Activated CD4-positive, alpha-beta T cell treated with anti-CD3 and anti-CD28 coated beads, Interleukin-2, amount 10 ng/mL, durations not matched to agents 7 days and 5 days (primary cell): ENCODE measurements around the gene CACNA1B. TPM values are rescaled to one million over a fixed set of nuclear protein-coding genes. Genes with fewer than 3 reads are reported as not detected.
A peak's percentile ranks its signal among the peaks of the same experiment; 100 is the strongest.

ENCODE experiments used
- CTCF ChIA-PET: fragments of 350-600 bp; sonication (Branson Sonifier 250); formaldehyde crosslinking; loops from one replicate; lab custom pipeline; 2021; ENCODE audit warnings: antibody characterized with exemption; lab: Charles Lee
- POLR2A ChIA-PET: fragments of 350-600 bp; sonication (Branson Sonifier 250); formaldehyde crosslinking; loops from one replicate; lab custom pipeline; 2021; ENCODE audit warnings: antibody characterized with exemption; lab: Charles Lee
- DNase-seq: peaks from one replicate; pipeline ENCODE4 v3.0.0-alpha.2; 2020
- H3K27ac Mint-ChIP-seq: one replicate; pipeline ENCODE4 v1.8.0; 2021; ENCODE audit warnings: mild to moderate bottlenecking, moderate library complexity, mixed read lengths
- H3K27me3 Mint-ChIP-seq: one replicate; pipeline ENCODE4 v1.8.0; 2021; ENCODE audit warnings: mixed read lengths
- H3K36me3 Mint-ChIP-seq: one replicate; pipeline ENCODE4 v1.8.0; 2021; ENCODE audit warnings: low read depth, mixed read lengths
- H3K4me1 Mint-ChIP-seq: one replicate; pipeline ENCODE4 v1.8.0; 2021; ENCODE audit warnings: mixed read lengths
- H3K4me3 Mint-ChIP-seq: one replicate; pipeline ENCODE4 v1.8.0; 2021; ENCODE audit warnings: mild to moderate bottlenecking, moderate library complexity, mixed read lengths
- H3K9me3 Mint-ChIP-seq: one replicate; pipeline ENCODE4 v1.8.0; 2021; ENCODE audit warnings: mixed read lengths
- total RNA-seq, 2 experiments: library from RNA; stranded (reverse); gene quantifications; one replicate each; pipeline ENCODE4 v1.2.3, GENCODE V29; 2021

Gene CACNA1B
- total RNA-seq, 2 experiments from 2014 or later = not detected

DNA sequence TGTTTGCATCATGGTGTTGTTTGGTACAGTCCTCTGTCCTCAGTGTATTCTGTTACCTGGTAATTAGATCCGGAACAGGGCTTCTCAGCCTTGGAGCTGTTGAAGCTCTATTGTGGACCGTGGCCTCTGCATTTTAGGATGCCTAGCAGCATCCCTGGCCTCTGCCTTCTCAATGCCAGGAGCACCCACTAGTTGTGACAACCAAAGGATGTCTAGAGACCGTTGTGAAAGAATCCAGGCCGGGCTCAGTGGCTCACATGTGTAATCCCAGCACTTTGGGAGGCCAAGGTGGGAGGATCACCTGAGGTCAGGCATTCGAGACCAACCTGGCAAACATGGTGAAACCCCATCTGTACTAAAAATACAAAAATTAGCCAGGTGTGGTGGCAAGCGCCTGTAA, 159.6 kb downstream of the CACNA1B start:
- H3K36me3 Mint-ChIP-seq = no peaks in the 10 kb centered on the region
- H3K9me3 Mint-ChIP-seq = no peaks in the 10 kb centered on the region
- peaks cover 19% of the 10 kb centered on the region for H3K27me3 Mint-ChIP-seq
- H3K4me1 Mint-ChIP-seq = no peaks in the 10 kb centered on the region
- ChIA-PET POLR2A (no interaction called here), CTCF (no interaction called here)
- H3K27ac Mint-ChIP-seq = no peak overlapping the region
- DNase-seq = peak; percentile 1
- H3K4me3 Mint-ChIP-seq = no peak overlapping the region

DNA sequence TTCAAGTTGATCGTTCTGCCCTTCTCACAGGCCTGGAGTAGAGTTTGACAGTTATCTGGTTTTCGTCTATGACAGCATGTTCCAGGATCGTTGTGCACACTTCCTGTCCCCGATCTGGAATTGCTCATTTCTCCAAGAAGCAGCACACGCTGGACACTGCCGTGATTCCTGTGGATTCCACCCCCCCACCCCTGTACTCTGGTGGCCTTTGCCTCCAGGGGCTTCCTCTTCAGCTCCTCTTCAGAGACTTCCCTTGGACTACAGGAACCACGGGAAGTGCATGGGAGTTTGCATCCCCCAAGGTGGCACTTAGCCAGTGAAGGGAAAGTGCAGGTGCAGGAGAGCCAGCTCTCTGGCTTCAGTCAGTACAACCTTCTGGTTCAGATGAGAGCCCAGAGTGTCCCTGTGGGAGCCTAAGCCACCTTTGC, 160.7 kb downstream of the CACNA1B start:
- CTCF ChIA-PET = no interaction called here
- H3K27me3 Mint-ChIP-seq = peaks cover 12% of the 10 kb centered on the region
- H3K4me3 Mint-ChIP-seq = no peak overlapping the region
- no peaks in the 10 kb centered on the region for H3K9me3 Mint-ChIP-seq
- DNase-seq = peak; percentile 2
- no peak overlapping the region for H3K27ac Mint-ChIP-seq
- POLR2A ChIA-PET = no interaction called here
- no peaks in the 10 kb centered on the region for H3K4me1 Mint-ChIP-seq
- H3K36me3 Mint-ChIP-seq = no peaks in the 10 kb centered on the region

DNA sequence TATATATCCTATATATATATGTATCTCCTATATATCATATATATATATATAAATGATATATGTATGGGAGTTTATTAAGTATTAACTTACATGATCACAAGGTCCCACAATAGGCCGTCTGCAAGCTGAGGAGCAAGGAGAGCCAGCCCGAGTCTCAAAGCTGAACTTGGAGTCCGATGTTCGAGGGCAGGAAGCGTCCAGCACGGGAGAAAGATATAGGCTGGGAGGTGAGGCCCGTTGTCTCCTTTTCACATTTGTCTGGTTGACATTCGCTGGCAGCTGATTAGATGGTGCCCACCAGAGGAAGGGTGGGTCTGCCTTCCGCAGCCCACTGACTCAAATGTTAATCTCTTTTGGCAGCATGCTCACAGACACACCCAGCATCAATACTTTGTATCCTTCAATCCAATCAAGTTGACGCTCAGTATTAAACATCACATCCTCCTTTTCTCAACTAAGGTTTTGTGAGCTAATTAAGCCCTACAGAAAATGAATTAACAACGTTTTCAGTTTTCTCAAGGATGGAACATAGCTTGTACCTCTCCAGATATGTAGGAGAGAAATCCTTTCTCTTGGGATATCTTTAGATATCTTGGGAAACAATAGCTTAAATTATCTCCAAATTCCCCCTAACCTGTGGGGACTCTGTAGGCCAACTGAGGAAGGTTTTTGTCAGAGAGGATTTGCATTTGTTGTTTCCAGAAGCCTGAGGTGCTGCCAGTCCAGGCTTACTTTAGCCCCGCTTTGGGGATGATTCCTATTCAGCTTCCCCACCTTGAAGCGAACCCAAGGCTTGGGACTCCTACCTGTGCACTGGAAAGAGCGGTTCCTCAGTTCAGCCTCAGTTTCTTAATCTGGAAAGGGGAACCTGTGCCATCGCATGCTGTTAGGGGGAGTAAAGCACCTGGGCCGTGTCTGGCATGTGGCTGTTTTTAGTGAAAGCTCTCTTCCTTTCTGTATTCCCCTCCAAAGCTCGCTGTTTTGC, 163.2 kb downstream of the CACNA1B start:
- no peaks in the 10 kb centered on the region for H3K4me1 Mint-ChIP-seq
- ChIA-PET CTCF (interaction anchor here (0.6 kb wide), 1 partner anchor 348 kb away, joined by 3 read pairs; no protein-coding TSS in a partner anchor), POLR2A (no interaction called here)
- no peaks in the 10 kb centered on the region for H3K36me3 Mint-ChIP-seq
- no peak overlapping the region for H3K4me3 Mint-ChIP-seq
- H3K27ac Mint-ChIP-seq = no peak overlapping the region
- DNase-seq = peak; percentile 2
- peaks cover 9% of the 10 kb centered on the region for H3K27me3 Mint-ChIP-seq
- H3K9me3 Mint-ChIP-seq = no peaks in the 10 kb centered on the region

DNA sequence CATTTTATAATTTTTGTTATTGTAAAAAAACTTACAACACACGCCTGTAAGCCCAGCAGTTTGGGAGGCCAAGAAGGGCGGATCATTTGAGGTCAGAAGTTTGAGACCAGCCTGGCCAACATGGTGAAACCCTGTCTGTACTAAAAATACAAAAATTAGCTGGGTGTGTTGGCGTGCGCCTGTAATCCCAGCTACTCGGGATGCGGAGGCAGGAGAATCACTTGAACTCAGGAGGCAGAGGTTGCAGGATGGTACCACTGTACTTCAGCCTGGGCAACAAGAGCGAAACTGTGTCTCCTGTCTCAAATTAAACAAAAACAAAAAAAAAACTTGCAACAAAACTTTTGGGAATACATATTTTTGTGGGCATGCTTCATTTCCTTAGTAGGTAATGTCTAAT, 164.6 kb downstream of the CACNA1B start:
- Mint-ChIP-seq H3K27me3 (peaks cover 9% of the 10 kb centered on the region), H3K4me1 (no peaks in the 10 kb centered on the region), H3K4me3 (no peak overlapping the region), H3K9me3 (no peaks in the 10 kb centered on the region), H3K36me3 (no peaks in the 10 kb centered on the region), H3K27ac (no peak overlapping the region)
- ChIA-PET POLR2A (no interaction called here), CTCF (no interaction called here)
- DNase-seq = no peak

DNA sequence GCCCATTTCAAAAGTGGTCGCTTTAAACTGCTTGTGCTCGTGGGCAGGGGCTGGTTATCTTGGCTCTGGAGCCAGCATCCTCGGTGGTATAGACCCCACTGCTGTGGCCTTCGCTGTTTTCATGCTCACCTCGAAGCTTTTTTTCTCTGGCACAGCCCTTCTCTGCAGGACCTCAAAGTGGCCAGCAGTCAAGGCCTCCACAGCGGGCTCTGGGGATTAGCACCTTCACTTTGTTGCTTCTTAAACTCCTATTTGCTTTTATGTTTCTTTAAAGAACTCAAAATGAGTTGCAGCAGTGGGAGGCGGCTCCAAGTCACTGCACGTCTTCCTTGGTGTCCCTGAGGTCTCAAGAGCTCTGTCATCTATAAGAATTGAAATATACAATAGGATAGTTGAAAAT, 165.1 kb downstream of the CACNA1B start:
- H3K4me1 Mint-ChIP-seq = no peaks in the 10 kb centered on the region
- H3K27me3 Mint-ChIP-seq = peaks cover 9% of the 10 kb centered on the region
- ChIA-PET POLR2A (no interaction called here), CTCF (no interaction called here)
- DNase-seq = no peak
- H3K36me3 Mint-ChIP-seq = no peaks in the 10 kb centered on the region
- H3K4me3 Mint-ChIP-seq = no peak overlapping the region
- no peaks in the 10 kb centered on the region for H3K9me3 Mint-ChIP-seq
- no peak overlapping the region for H3K27ac Mint-ChIP-seq

DNA sequence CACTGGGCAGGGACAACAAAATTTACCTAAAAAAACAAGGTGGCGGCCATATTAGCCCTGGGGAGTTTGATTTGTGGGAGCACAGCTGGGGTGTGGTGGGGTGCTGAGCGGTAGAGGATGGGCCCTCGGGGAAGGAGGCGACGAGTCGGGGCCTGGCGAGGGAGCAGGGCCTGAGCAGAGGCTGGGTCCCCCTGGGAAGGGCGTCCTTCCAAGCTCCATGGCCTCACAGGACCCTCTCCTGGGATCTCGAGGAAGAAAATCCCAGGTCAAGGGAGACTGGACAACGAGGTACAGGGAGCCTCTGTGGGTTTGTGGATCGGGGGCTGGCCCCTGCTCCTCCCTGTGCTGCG, 165.5 kb downstream of the CACNA1B start:
- Mint-ChIP-seq H3K27ac (no peak overlapping the region), H3K27me3 (peaks cover 5% of the 10 kb centered on the region), H3K36me3 (no peaks in the 10 kb centered on the region), H3K4me3 (no peak overlapping the region), H3K4me1 (no peaks in the 10 kb centered on the region), H3K9me3 (no peaks in the 10 kb centered on the region)
- ChIA-PET POLR2A (no interaction called here), CTCF (no interaction called here)
- DNase-seq = peak; percentile 3

DNA sequence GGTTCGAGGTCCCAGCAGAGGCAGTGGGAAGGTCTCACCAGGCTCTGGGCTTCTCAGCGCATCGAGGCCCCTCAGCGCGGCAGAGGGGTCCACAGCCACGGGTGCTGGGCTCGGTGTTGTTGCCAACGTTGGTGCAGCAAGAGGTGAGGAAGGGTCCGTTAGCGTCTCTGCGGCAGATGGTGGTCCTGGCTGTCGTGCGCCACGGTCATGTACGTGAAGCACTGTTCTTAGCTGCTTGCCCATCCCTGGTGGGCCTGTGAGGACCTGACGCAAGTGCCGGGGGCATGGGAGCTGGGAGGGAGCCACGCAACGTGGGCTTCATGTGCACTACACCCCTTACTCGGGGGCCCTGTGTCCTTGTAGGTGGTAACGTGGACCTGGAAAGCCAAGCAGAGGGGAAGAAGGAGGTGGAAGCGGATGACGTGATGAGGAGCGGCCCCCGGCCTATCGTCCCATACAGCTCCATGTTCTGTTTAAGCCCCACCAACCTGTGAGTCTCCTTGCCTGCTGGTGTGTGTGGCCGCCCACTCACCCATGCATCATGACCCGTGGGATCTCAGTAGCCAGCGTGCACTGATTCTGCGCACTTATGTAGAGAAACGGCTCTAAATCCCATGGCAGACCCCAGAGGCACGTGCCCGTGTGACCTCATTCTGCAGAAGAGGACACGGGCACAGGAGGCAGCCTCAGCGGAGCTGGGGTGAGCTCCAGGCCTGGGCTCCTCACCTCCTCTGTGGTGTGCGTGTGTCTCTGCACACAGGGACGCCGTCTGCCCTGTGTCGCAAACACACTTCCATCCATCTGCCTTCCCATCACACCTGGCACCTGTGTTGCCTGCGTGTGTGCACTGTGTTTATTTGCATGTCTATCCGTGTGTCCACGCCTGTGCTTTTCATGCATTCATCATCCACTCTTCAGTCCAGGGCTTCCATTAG, 166.1 kb downstream of the CACNA1B start:
- Mint-ChIP-seq H3K36me3 (no peaks in the 10 kb centered on the region), H3K4me3 (no peak overlapping the region), H3K4me1 (no peaks in the 10 kb centered on the region), H3K27ac (no peak overlapping the region), H3K27me3 (peaks cover 2% of the 10 kb centered on the region), H3K9me3 (no peaks in the 10 kb centered on the region)
- ChIA-PET POLR2A (no interaction called here), CTCF (no interaction called here)
- DNase-seq = peak; percentile 3

DNA sequence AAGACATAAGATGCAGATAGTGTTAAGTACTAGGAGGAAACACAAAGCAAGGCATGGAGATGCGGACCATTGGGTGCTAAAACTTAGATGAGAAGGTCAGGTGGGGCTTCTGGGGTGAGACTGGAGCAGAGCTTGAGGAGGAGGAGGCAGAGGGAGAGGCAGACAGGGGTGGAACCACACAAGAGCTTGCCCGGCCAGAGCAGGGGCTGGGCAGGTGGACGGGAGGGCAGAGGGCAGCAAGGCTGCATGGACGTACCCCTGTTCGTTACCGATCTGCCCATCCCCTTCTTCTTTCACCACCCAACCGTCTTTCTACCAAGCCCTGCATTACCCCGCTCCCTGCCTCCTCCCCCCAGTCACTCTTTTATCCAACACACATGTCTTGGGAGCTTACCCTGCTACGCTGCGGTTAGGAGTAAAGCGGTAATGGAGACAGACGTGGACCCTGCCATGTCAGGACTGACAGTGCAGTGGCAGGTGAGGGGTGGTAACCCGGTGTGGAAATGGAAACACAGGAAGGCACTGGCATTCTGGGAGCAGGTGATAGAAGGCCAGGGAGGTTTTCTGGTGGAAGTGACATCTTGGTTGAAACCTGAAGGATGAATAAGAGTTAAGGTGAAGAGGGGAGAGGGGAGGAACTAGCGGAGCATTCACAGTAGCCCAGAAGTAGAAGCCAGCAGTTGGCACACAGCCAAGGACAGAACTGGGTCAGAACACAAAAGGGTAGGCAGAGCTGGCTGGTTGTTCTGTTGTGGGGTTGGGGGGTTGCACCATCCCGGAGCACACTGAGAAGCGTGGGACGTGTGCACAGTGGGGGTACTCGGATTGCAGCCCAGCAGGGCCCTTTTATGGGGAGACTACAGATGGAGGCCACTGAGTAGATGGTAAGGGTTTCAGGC, 167.2 kb downstream of the CACNA1B start:
- Mint-ChIP-seq H3K27me3 (no peaks in the 10 kb centered on the region), H3K9me3 (no peaks in the 10 kb centered on the region), H3K4me3 (no peak overlapping the region), H3K4me1 (no peaks in the 10 kb centered on the region), H3K27ac (no peak overlapping the region), H3K36me3 (no peaks in the 10 kb centered on the region)
- CTCF ChIA-PET = no interaction called here
- POLR2A ChIA-PET = no interaction called here
- DNase-seq = peak; percentile 1

DNA sequence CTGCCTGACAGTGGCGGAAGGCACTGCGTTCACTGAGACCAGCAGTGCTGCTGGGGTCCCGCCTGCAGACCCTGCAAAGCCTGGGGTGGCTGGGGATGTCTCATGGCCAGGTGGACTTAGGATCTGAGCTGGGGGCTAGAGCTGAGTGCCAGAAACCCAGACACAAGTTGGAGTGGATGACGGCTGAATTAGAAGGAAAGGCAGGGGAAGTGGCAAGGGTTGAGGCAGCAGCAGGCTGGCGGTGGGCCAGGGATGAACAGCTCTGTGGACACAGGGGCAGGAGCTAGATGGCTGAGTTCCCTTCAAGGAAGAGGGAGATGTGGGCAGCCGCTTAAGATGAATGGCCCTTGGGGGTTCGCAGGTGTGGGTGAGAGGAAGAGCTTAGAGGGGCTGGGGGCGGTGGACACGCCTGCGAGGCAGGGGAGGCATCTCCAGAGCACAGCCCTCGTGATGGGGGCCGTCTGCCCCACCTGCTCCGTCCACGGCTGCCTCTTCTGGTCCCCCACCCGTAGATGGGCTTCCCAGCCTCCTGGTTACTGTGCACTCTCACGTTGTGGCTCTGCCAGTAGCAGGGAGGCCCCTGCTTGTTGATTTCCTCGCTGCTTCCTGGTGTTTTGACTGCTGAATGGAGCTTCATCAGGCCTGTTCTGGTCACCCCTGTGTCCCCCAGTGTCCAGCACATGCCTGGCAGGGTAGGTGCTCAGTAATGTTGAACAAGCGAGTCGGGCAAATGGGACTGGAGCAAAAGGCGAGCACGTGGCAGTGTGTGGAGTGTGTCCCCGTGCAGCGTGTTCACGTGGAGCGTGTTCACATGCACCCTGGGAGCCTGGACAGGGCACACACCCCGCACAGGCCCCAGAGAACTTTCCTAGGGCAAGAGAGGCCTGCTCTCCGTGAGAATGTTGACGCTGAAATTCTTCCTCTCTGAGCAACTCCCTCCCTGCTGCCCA, 168.2 kb downstream of the CACNA1B start:
- CTCF ChIA-PET = no interaction called here
- peak; percentile 3 for DNase-seq
- no peaks in the 10 kb centered on the region for H3K4me1 Mint-ChIP-seq

DNA sequence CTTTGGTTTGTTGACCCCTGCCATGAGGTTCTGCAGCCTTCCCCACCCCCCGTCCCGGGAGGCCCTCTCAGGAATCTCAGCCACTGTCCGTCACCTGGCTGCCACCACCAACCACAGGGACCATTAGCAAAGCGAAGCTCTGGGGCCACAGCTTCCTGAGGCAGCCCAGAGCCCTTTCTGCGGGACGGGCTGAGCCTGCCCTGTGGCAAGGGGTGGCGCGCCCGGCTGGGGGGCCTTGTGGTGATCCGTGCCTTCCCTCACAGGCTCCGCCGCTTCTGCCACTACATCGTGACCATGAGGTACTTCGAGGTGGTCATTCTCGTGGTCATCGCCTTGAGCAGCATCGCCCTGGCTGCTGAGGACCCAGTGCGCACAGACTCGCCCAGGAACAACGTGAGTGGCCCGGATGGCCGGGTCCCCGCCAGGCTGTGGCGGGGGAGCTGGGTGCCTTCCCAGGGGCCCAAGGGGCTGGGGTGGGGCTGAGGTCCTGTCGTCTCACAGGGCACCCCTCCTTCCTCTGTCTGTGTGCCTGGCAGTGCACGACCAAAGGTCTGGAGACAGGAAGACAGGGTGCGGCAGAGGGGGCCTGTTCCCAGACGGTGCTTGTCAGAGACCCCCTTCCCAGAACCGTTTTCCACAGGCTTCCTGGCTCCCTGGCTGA, 169.2 kb downstream of the CACNA1B start:
- H3K4me3 Mint-ChIP-seq = no peak overlapping the region
- H3K4me1 Mint-ChIP-seq = no peaks in the 10 kb centered on the region
- no peak overlapping the region for H3K27ac Mint-ChIP-seq
- H3K27me3 Mint-ChIP-seq = no peaks in the 10 kb centered on the region
- ChIA-PET POLR2A (no interaction called here), CTCF (no interaction called here)
- peak; percentile 5 for DNase-seq
- no peaks in the 10 kb centered on the region for H3K36me3 Mint-ChIP-seq
- no peaks in the 10 kb centered on the region for H3K9me3 Mint-ChIP-seq

More for the DNA sequence above, 168.2 kb downstream of the CACNA1B start:
- Mint-ChIP-seq H3K9me3 (no peaks in the 10 kb centered on the region), H3K27me3 (no peaks in the 10 kb centered on the region), H3K27ac (peak overlapping the region; percentile 22), H3K4me3 (no peak overlapping the region), H3K36me3 (no peaks in the 10 kb centered on the region)
- POLR2A ChIA-PET = no interaction called here

DNA sequence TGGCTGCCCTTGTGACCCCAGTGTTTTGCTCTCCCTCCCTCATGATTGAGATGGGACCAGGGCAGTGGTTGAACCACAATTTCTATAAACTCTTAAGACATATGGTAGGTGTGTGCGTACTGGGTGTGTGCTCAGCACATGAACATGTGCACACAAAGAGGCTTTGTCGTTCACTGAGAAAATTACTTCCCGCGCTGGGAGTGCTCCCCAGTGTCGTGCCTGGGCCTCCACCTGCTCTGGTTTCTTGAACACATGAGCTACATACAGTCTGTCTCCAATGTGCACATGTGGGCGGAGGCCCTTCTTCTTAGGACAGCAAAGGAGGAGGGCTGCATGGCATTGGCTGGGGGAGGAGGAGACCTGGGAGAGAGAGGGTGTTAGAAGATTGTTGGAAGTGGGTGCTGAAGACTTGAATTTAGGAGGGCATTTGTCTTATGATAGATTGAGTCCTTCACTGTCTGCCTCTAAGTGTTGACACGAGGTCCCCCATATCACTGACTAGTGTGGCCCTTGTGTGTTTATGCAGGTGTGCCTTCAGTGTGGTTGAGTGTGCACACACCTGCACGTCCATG, 170.0 kb downstream of the CACNA1B start:
- CTCF ChIA-PET = interaction anchor here (1.6 kb wide), 1 partner anchor 24 kb away, joined by 3 read pairs; no protein-coding TSS in a partner anchor
- H3K4me3 Mint-ChIP-seq = no peak overlapping the region
- H3K9me3 Mint-ChIP-seq = no peaks in the 10 kb centered on the region
- no peaks in the 10 kb centered on the region for H3K4me1 Mint-ChIP-seq
- no peak for DNase-seq
- H3K36me3 Mint-ChIP-seq = no peaks in the 10 kb centered on the region
- POLR2A ChIA-PET = no interaction called here
- H3K27me3 Mint-ChIP-seq = no peaks in the 10 kb centered on the region
- H3K27ac Mint-ChIP-seq = no peak overlapping the region
